DND-41 (cell line): ENCODE results near the gene DIS3L2.

Source experiments
- ATAC-seq: fragments of 200-7000 bp; cut with Tn5 transposase; 3 replicates; pipeline ENCODE4 v1.9.1; 2021; ENCODE audit warnings: low read depth; ENCODE audit not compliant: insufficient read depth
- DNase-seq: peaks from one replicate; pipeline ENCODE4 v3.0.0-alpha.2; 2020
- H2AFZ ChIP-seq: 2 replicates; pipeline ENCODE4 v1.6.0; 2012; ENCODE audit warnings: low read depth, low read length
- H3K27ac ChIP-seq: 2 replicates; pipeline ENCODE4 v1.5.1; 2012; ENCODE audit warnings: low read length, inconsistent platforms
- H3K27me3 ChIP-seq: fragments of 200-600 bp; sonication (generic); 2 replicates; pipeline ENCODE4 v1.6.0; 2012; ENCODE audit warnings: low read length, mild to moderate bottlenecking, inconsistent platforms; ENCODE audit not compliant: insufficient read depth, poor library complexity
- H3K36me3 ChIP-seq: 2 replicates; pipeline ENCODE4 v1.5.1; 2012; ENCODE audit warnings: low read length, inconsistent platforms; ENCODE audit not compliant: insufficient read depth
- H3K4me1 ChIP-seq: 2 replicates; pipeline ENCODE4 v1.5.1; 2012; ENCODE audit warnings: mild to moderate bottlenecking, low read length; ENCODE audit not compliant: insufficient read depth
- H3K4me2 ChIP-seq: 2 replicates; pipeline ENCODE4 v1.6.0; 2012; ENCODE audit warnings: mild to moderate bottlenecking, moderate library complexity, low read length, inconsistent platforms; ENCODE audit not compliant: insufficient read depth
- H3K4me3 ChIP-seq, 2 experiments: fragments of 200-600 bp in 1 of 2; shearing (Covaris generic) in 1 of 2; 2 replicates each; pipeline ENCODE4 v1.5.1; 2012 to 2016; ENCODE audit warnings: inconsistent platforms in 2 of 2, low read length in 2 of 2, mild to moderate bottlenecking in 2 of 2, low read depth in 1 of 2, moderate library complexity in 1 of 2
- H3K79me2 ChIP-seq: 2 replicates; pipeline ENCODE4 v1.6.0; 2012; ENCODE audit warnings: low read length, inconsistent platforms; ENCODE audit not compliant: insufficient read depth
- H3K9ac ChIP-seq: 2 replicates; pipeline ENCODE4 v1.6.0; 2012; ENCODE audit warnings: low read depth, mild to moderate bottlenecking, inconsistent platforms, low read length, moderate library complexity
- H3K9me3 ChIP-seq: 2 replicates; pipeline ENCODE4 v1.5.1; 2012; ENCODE audit warnings: low read length, moderate library complexity, mild to moderate bottlenecking, inconsistent platforms; ENCODE audit not compliant: insufficient read depth, severe bottlenecking
- H4K20me1 ChIP-seq: 2 replicates; pipeline ENCODE4 v1.6.0; 2012; ENCODE audit warnings: low read length; ENCODE audit not compliant: insufficient read depth
- CTCF ChIP-seq: IDR thresholded peaks from 2 replicates; pipeline ENCODE4 v1.5.1; 2012; ENCODE audit warnings: borderline replicate concordance, low read length, moderate library complexity, mild to moderate bottlenecking; ENCODE audit not compliant: poor library complexity, severe bottlenecking; ENCODE audit errors: extremely low read depth
- EZH2 ChIP-seq: IDR thresholded peaks from 3 replicates; pipeline ENCODE4 v1.6.1; 2012; ENCODE audit warnings: borderline replicate concordance, low read depth, mild to moderate bottlenecking, moderate library complexity, low read length, inconsistent platforms; ENCODE audit not compliant: severe bottlenecking

DIS3L2 gene

GRCh38 chr2:231920795-231921194 lies 40.7 kb upstream of the DIS3L2 start:
- Histone ChIP-seq H3K27ac (no peak overlapping the region), H3K4me3 (no peak overlapping the region), H3K4me1 (peaks cover 9% of the 10 kb centered on the region), H2AFZ (no peak overlapping the region), H3K4me2 (no peak overlapping the region), H3K79me2 (no peaks in the 10 kb centered on the region), H3K9ac (no peak overlapping the region), H3K27me3 (peaks cover 16% of the 10 kb centered on the region), H3K9me3 (no peaks in the 10 kb centered on the region), H4K20me1 (peaks cover 2% of the 10 kb centered on the region; the same call in 1 of the 2 replicates), H3K36me3 (no peaks in the 10 kb centered on the region)
- DNase-seq (no peak), ATAC-seq (no peak)
- TF ChIP-seq EZH2 (no peak), CTCF (no peak)

GRCh38 chr2:231922311-231923009 lies 39.1 kb upstream of the DIS3L2 start:
- H3K36me3 ChIP-seq, result no peaks in the 10 kb centered on the region
- no peak overlapping the region for H3K4me3 ChIP-seq
- no peak overlapping the region for H3K4me2 ChIP-seq
- H3K9me3 ChIP-seq, result no peaks in the 10 kb centered on the region
- no peaks in the 10 kb centered on the region for H3K79me2 ChIP-seq
- TF ChIP-seq EZH2 (no peak), CTCF (no peak)
- DNase-seq (no peak), ATAC-seq (no peak)
- H3K4me1 ChIP-seq, result peaks cover 19% of the 10 kb centered on the region
- H3K27ac ChIP-seq, result no peak overlapping the region
- H4K20me1 ChIP-seq, result peaks cover 9% of the 10 kb centered on the region; the same call in 1 of the 2 replicates
- H3K27me3 ChIP-seq, result peaks cover 32% of the 10 kb centered on the region
- no peak overlapping the region for H2AFZ ChIP-seq
- H3K9ac ChIP-seq, result no peak overlapping the region

- H3K4me2 ChIP-seq, result no peak overlapping the region
Measured at GRCh38 chr2:231923010-231923344, 38.5 kb upstream of the DIS3L2 start.

More at GRCh38 chr2:231923010-231923344, 38.5 kb upstream of the DIS3L2 start:
- Histone ChIP-seq H4K20me1 (peaks cover 12% of the 10 kb centered on the region; the same call in 1 of the 2 replicates), H3K4me3 (no peak overlapping the region), H3K9ac (no peak overlapping the region), H3K27ac (no peak overlapping the region), H3K9me3 (no peaks in the 10 kb centered on the region), H2AFZ (no peak overlapping the region), H3K4me1 (peaks cover 19% of the 10 kb centered on the region), H3K79me2 (no peaks in the 10 kb centered on the region), H3K36me3 (no peaks in the 10 kb centered on the region), H3K27me3 (peaks cover 29% of the 10 kb centered on the region)
- no peak for DNase-seq
- no peak for ATAC-seq
- TF ChIP-seq CTCF, result no peak
- TF ChIP-seq EZH2, result no peak
